PC-3 (cell line): ENCODE results near the gene PLXDC1. TPM values are rescaled to one million over a fixed set of nuclear protein-coding genes. Genes with fewer than 3 reads are reported as not detected.

Experiments used
- ATAC-seq: fragments of 200-7000 bp; cut with Tn5 transposase; 2 replicates; pipeline ENCODE4 v1.9.1; 2020; ENCODE audit warnings: mild to moderate bottlenecking, moderate library complexity
- BruUV-seq: library from RNA; stranded (reverse); fragments of 400-500 nt; replicated peaks from 2 replicates; lab custom pipeline; 2021; lab: Mats Ljungman, UMichigan
- CTCF ChIA-PET: fragments of 300-600 bp; sonication (Branson Sonifier 250); formaldehyde crosslinking; loops from one replicate; lab custom pipeline; 2022; ENCODE audit warnings: antibody characterized with exemption; lab: Charles Lee
- POLR2A ChIA-PET: fragments of 300-600 bp; sonication (Branson Sonifier 250); formaldehyde crosslinking; loops from one replicate; lab custom pipeline; 2022; ENCODE audit warnings: antibody characterized with exemption; ENCODE audit not compliant: unreplicated experiment; lab: Charles Lee
- DNase-seq: peaks from one replicate; pipeline ENCODE4 v3.0.0-alpha.2; 2015
- H2AFZ ChIP-seq: fragments of 300-600 bp; sonication (generic); 2 replicates; pipeline ENCODE4 v1.6.0; 2016; ENCODE audit warnings: antibody characterized with exemption, low read length
- H3F3A ChIP-seq: fragments of 300-600 bp; sonication (generic); one replicate; pipeline ENCODE4 v1.6.0; 2017; ENCODE audit warnings: antibody characterized with exemption, low read length, control low read depth, mild to moderate bottlenecking; ENCODE audit not compliant: unreplicated experiment
- H3K27ac ChIP-seq: fragments of 300-600 bp; sonication (generic); 2 replicates; pipeline ENCODE4 v1.5.1; 2016; ENCODE audit warnings: mild to moderate bottlenecking, low read length
- H3K27me3 ChIP-seq: fragments of 300-600 bp; sonication (generic); 2 replicates; pipeline ENCODE4 v1.6.1; 2016; ENCODE audit warnings: low read length, mixed read lengths
- H3K36me3 ChIP-seq: fragments of 300-600 bp; sonication (generic); 2 replicates; pipeline ENCODE4 v1.6.1; 2016; ENCODE audit warnings: low read depth, mixed run types, low read length, mixed read lengths
- H3K4me1 ChIP-seq: fragments of 300-600 bp; sonication (generic); 2 replicates; pipeline ENCODE4 v1.5.1; 2016; ENCODE audit warnings: low read length; ENCODE audit not compliant: insufficient read depth
- H3K4me2 ChIP-seq: fragments of 300-600 bp; sonication (generic); 2 replicates; pipeline ENCODE4 v1.6.0; 2016; ENCODE audit warnings: low read length
- H3K4me3 ChIP-seq: fragments of 300-600 bp; sonication (generic); 2 replicates; pipeline ENCODE4 v1.5.1; 2016; ENCODE audit warnings: mild to moderate bottlenecking, low read length, mixed read lengths
- H3K79me2 ChIP-seq: fragments of 300-600 bp; sonication (generic); 2 replicates; pipeline ENCODE4 v1.6.1; 2017; ENCODE audit warnings: low read length, mixed read lengths
- H3K9ac ChIP-seq: fragments of 300-600 bp; sonication (generic); 2 replicates; pipeline ENCODE4 v1.6.0; 2016; ENCODE audit warnings: mild to moderate bottlenecking, low read length
- H3K9me2 ChIP-seq: fragments of 300-600 bp; sonication (generic); replicated peaks from 2 replicates; pipeline ENCODE4 v1.6.1; 2016; ENCODE audit warnings: mixed run types, low read length, mixed read lengths
- H3K9me3 ChIP-seq: fragments of 300-600 bp; sonication (generic); 2 replicates; pipeline ENCODE4 v1.6.1; 2016; ENCODE audit warnings: low read length, mixed read lengths
- H4K20me1 ChIP-seq: fragments of 300-600 bp; sonication (generic); 2 replicates; pipeline ENCODE4 v1.6.1; 2016; ENCODE audit warnings: low read length, mixed read lengths
- CTCF ChIP-seq: fragments of 300-600 bp; sonication (generic); conservative IDR thresholded peaks from 2 replicates; pipeline ENCODE4 v1.5.1; 2017; ENCODE audit warnings: antibody characterized with exemption, low read depth, mild to moderate bottlenecking, low read length
- EZH2 ChIP-seq: fragments of 300-600 bp; sonication (generic); IDR thresholded peaks from one replicate; pipeline ENCODE4 v1.6.1; 2017; ENCODE audit warnings: antibody characterized with exemption, mild to moderate bottlenecking, low read length; ENCODE audit not compliant: unreplicated experiment
- EZH2phosphoT487 ChIP-seq: fragments of 300-600 bp; sonication (generic); IDR thresholded peaks from 2 replicates; pipeline ENCODE4 v1.6.1; 2018; ENCODE audit warnings: mild to moderate bottlenecking, antibody characterized with exemption, low read length, borderline replicate concordance
- intact Hi-C: fragments of 100-400 bp; cut with micrococcal nuclease; formaldehyde crosslinking; loops from 2 replicates; pipeline ENCODE4 v1.9.0; 2023
- total RNA-seq: library from RNA; depleted of rRNA; stranded (reverse); fragments of >200 nt; gene quantifications from 2 replicates; pipeline ENCODE4 v1.2.3, GENCODE V29; 2014

Gene PLXDC1
- total RNA-seq, 1 experiment from 2014 or later: not detected

DNA sequence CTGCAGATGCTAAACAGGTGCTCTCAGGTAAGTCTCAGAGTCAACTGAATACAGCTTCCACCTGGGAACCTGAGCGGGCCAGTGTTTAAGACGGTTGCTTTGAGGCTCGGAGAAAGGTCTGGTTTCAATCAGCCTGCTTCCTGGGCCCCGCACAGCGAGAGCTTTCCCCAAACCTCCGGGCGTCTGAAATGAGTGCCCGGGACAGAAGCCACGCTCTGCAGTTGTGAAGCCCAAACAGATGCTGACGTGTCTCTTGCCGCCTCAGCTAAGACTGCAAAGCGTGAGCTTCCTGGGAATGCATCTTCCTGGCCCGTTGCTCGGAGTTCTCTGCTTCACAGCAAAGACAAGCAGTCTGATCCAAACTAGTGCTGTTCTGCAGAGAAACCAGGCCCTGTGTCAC is 36.7 kb downstream of the PLXDC1 start:
- intact Hi-C loops: no loop called here
- no peaks in the 10 kb centered on the region for H3K9me2 ChIP-seq
- TF ChIP-seq EZH2: no peak
- TF ChIP-seq EZH2phosphoT487: no peak
- no peak for TF ChIP-seq CTCF
- POLR2A ChIA-PET: no interaction called here
- H3K4me2 ChIP-seq: no peak overlapping the region
- H2AFZ ChIP-seq: no peak overlapping the region
- no peak overlapping the region for H3K27ac ChIP-seq
- H3F3A ChIP-seq: no peaks in the 10 kb centered on the region
- BruUV-seq: no TSS peak
- no peak for DNase-seq
- H3K27me3 ChIP-seq: no peaks in the 10 kb centered on the region
- H3K4me3 ChIP-seq: no peak overlapping the region
- no peaks in the 10 kb centered on the region for H3K9me3 ChIP-seq
- no peaks in the 10 kb centered on the region for H3K36me3 ChIP-seq
- no peaks in the 10 kb centered on the region for H3K4me1 ChIP-seq
- H4K20me1 ChIP-seq: no peaks in the 10 kb centered on the region
- no peak for ATAC-seq
- H3K9ac ChIP-seq: no peak overlapping the region
- H3K79me2 ChIP-seq: no peaks in the 10 kb centered on the region
- CTCF ChIA-PET: no interaction called here

- POLR2A ChIA-PET: no interaction called here
- H3K79me2 ChIP-seq: no peaks in the 10 kb centered on the region
- no peak overlapping the region for H3K4me3 ChIP-seq
- no peak for DNase-seq
- no peak overlapping the region for H3K9ac ChIP-seq
- H4K20me1 ChIP-seq: no peaks in the 10 kb centered on the region
- no peaks in the 10 kb centered on the region for H3K9me3 ChIP-seq
- ATAC-seq: no peak
- no peaks in the 10 kb centered on the region for H3F3A ChIP-seq
- CTCF ChIA-PET: no interaction called here
- H3K36me3 ChIP-seq: no peaks in the 10 kb centered on the region
- H3K4me1 ChIP-seq: no peaks in the 10 kb centered on the region
- H3K9me2 ChIP-seq: no peaks in the 10 kb centered on the region
- BruUV-seq: no TSS peak
- no peaks in the 10 kb centered on the region for H3K27me3 ChIP-seq
- no peak overlapping the region for H3K4me2 ChIP-seq
- H3K27ac ChIP-seq: no peak overlapping the region
- no peak for TF ChIP-seq CTCF
- no peak for TF ChIP-seq EZH2phosphoT487
- no peak for TF ChIP-seq EZH2
- H2AFZ ChIP-seq: no peak overlapping the region
- intact Hi-C loops: no loop called here
Measured at GRCh38 chr17:39113871-39114270, 37.6 kb downstream of the PLXDC1 start.

DNA sequence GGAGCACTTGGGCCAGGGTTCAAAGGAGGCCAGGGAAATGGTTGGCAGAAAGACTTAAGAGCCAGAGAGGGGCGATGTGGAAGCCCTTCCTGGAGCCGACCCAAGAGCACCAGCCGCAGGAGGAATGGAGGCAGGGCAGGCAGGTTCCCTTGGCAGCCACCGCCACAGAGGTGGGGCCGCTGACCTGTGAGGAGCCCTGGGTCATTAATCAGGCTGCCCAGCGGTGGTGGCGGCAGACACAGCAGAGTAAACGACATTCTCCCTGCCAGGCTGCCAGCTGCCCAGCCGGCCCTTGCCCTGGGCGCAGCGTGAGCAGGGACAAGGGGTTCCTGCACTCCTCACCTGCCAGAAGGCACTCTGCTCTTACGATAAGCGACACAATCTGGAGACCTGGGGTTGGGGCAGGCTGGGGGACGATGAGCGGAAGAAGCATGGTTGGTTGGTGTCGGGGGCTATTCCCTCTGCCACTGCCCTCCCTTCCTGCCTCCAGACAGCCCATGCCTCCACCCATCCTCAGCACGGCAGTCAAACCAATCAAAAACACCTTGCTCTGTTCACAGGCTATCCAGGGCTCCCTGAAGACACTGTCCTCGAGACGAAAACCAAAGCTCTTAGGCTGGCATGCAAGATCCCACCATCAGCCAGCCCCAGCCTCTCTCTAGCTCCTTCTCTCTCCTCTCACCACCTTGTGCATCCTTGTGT is 40.9 kb downstream of the PLXDC1 start:
- H3K9ac ChIP-seq: no peak overlapping the region

More for the DNA sequence above, 40.9 kb downstream of the PLXDC1 start:
- TF ChIP-seq CTCF (no peak), EZH2 (no peak), EZH2phosphoT487 (no peak)
- Histone ChIP-seq H3K4me2 (no peak overlapping the region), H3K4me3 (no peak overlapping the region), H3K27ac (no peak overlapping the region), H3K9me2 (no peaks in the 10 kb centered on the region), H3K27me3 (no peaks in the 10 kb centered on the region), H2AFZ (no peak overlapping the region), H3K79me2 (no peaks in the 10 kb centered on the region), H3K9me3 (no peaks in the 10 kb centered on the region), H3K4me1 (no peaks in the 10 kb centered on the region), H3K36me3 (no peaks in the 10 kb centered on the region), H4K20me1 (no peaks in the 10 kb centered on the region), H3F3A (no peaks in the 10 kb centered on the region)
- ChIA-PET CTCF (no interaction called here), POLR2A (no interaction called here)
- BruUV-seq: no TSS peak
- ATAC-seq: no peak
- intact Hi-C loops: no loop called here
- DNase-seq: no peak
